K562 (cell line): ENCODE results near the gene PIK3R4. TPM values are rescaled to one million over a fixed set of nuclear protein-coding genes. Genes with fewer than 3 reads are reported as not detected.

Experiments
- CBX5 ChIP-seq: IDR thresholded peaks from 2 replicates; pipeline ENCODE4 v1.6.1; 2014; ENCODE audit warnings: low read depth, borderline replicate concordance
- CC2D1A ChIP-seq: fragments of 450-650 bp; IDR thresholded peaks from 2 replicates; pipeline ENCODE4 v1.6.1; 2017; ENCODE audit warnings: mild to moderate bottlenecking
- CEBPG ChIP-seq, 3 experiments: fragments of 200-800 bp in 1 of 3; sonication (Bioruptor generic) in 1 of 3; sonication (generic) in 1 of 3; formaldehyde crosslinking in 1 of 3; IDR thresholded peaks in 2 of 3; conservative IDR thresholded peaks in 1 of 3; 2 replicates each; pipeline versions ENCODE4 v1.6.1 to v1.8.0; 2016 to 2022; ENCODE audit warnings: missing compliant biosample characterization in 2 of 3, missing genetic modification characterization in 2 of 3, mild to moderate bottlenecking in 1 of 3, missing genetic modification reagents in 1 of 3
- FOS ChIP-seq: IDR thresholded peaks from 3 replicates; pipeline ENCODE4 v1.6.1; 2011; ENCODE audit not compliant: insufficient read length; ENCODE audit errors: extremely low read depth
- MTA1 ChIP-seq: fragments of 450-650 bp; IDR thresholded peaks from 2 replicates; pipeline ENCODE4 v1.6.1; 2017; ENCODE audit warnings: borderline replicate concordance
- MYBL2 ChIP-seq, 2 experiments: fragments of 450-650 bp in 1 of 2; sonication (generic) in 1 of 2; formaldehyde crosslinking in 1 of 2; IDR thresholded peaks; 2 replicates each; pipeline versions ENCODE4 v1.6.1 to v1.8.1; 2017 to 2022; ENCODE audit warnings: borderline replicate concordance in 1 of 2, inconsistent platforms in 1 of 2, low read depth in 1 of 2, mild to moderate bottlenecking in 1 of 2, missing genetic modification reagents in 1 of 2, moderate library complexity in 1 of 2
- NCOR1 ChIP-seq: fragments of 450-650 bp; IDR thresholded peaks from 2 replicates; pipeline ENCODE4 v1.6.1; 2016; ENCODE audit warnings: mild to moderate bottlenecking, moderate library complexity
- POLR2AphosphoS5 ChIP-seq: IDR thresholded peaks from 2 replicates; pipeline ENCODE4 v1.6.1; 2011; ENCODE audit warnings: mild to moderate bottlenecking, low read depth, low read length, moderate library complexity; ENCODE audit not compliant: control insufficient read depth, insufficient read depth
- XRCC3 ChIP-seq: fragments of 450-650 bp; IDR thresholded peaks from 2 replicates; pipeline ENCODE4 v1.6.1; 2017; ENCODE audit warnings: mild to moderate bottlenecking, moderate library complexity
- YY1 ChIP-seq, 3 experiments: IDR thresholded peaks; 2 replicates each; pipeline ENCODE4 v1.6.1; 2011; ENCODE audit warnings: low read length in 2 of 3, mild to moderate bottlenecking in 2 of 3, moderate library complexity in 2 of 3, borderline replicate concordance in 1 of 3, control low read depth in 1 of 3, low read depth in 1 of 3; ENCODE audit not compliant: insufficient read depth in 3 of 3, insufficient replicate concordance in 2 of 3, control insufficient read depth in 1 of 3, insufficient read length in 1 of 3; ENCODE audit errors: extremely low read depth in 1 of 3
- ZFPM2 ChIP-seq: fragments of 250-450 bp; sonication (Bioruptor Pico); IDR thresholded peaks from 2 replicates; pipeline ENCODE4 v1.5.1; 2022; ENCODE audit warnings: mild to moderate bottlenecking
- ZKSCAN3 ChIP-seq: fragments of 250-450 bp; sonication (Bioruptor Pico); IDR thresholded peaks from 2 replicates; pipeline ENCODE4 v1.4.0; 2020
- ZNF707 ChIP-seq: fragments of 250-450 bp; sonication (Bioruptor Pico); conservative IDR thresholded peaks from 2 replicates; pipeline ENCODE4 v1.8.0; 2022; ENCODE audit warnings: inconsistent platforms, mild to moderate bottlenecking, moderate library complexity
- ZNF778 ChIP-seq: fragments of 450-650 bp; formaldehyde crosslinking; IDR thresholded peaks from 2 replicates; pipeline ENCODE4 v1.4.0; 2020; ENCODE audit warnings: mild to moderate bottlenecking, moderate library complexity
- polyA plus RNA-seq, 8 experiments: library from polyadenylated mRNA; depleted of rRNA in 4 of 8; stranded (reverse) in 5 of 8; unstranded in 3 of 8; fragments of >200 nt; fragmentation: Nextera tagmentation in 2 of 8; fragmentation: Illumina TruSeq in 1 of 8; extraction: Ambion mirVana in 2 of 8; extraction: Trizol in 1 of 8; gene quantifications; 2 replicates each; pipeline versions ENCODE4 v1.2.1 to v1.2.3, GENCODE V29; 2011 to 2014; ENCODE audit warnings: inconsistent platforms in 1 of 8, missing spikeins in 1 of 8
- total RNA-seq, 7 experiments: library from RNA; depleted of rRNA in 6 of 7; stranded (reverse); fragments of >200 nt in 6 of 7; fragmentation: Illumina TruSeq in 2 of 7; extraction: Trizol in 2 of 7; gene quantifications; 2 replicates each; pipeline versions ENCODE4 v1.2.1 to v1.2.3, GENCODE V29; 2011 to 2021; ENCODE audit warnings: low replicate concordance in 1 of 7
- TF ChIP-seq, protein P1 (sequence below): fragments of 250-450 bp; sonication (Bioruptor Pico); IDR thresholded peaks from 2 replicates; pipeline ENCODE4 v1.4.0; 2020
- TF ChIP-seq, protein P2 (sequence below): sonication (generic); formaldehyde crosslinking; IDR thresholded peaks from 2 replicates; pipeline ENCODE4 v1.8.0; 2022; ENCODE audit warnings: missing genetic modification reagents, mild to moderate bottlenecking, moderate library complexity, borderline replicate concordance
- TF ChIP-seq, protein P3 (sequence below): fragments of 150-350 bp; conservative IDR thresholded peaks from 2 replicates; pipeline ENCODE4 v1.6.1; 2014; ENCODE audit warnings: low read length
- TF ChIP-seq, protein P4 (sequence below): sonication (generic); formaldehyde crosslinking; IDR thresholded peaks from 2 replicates; pipeline ENCODE4 v1.8.0; 2022; ENCODE audit warnings: mild to moderate bottlenecking, missing genetic modification reagents
- TF ChIP-seq, protein P5 (sequence below): fragments of 250-450 bp; sonication (Bioruptor Pico); IDR thresholded peaks from 2 replicates; pipeline ENCODE4 v1.6.1; 2021; ENCODE audit warnings: mild to moderate bottlenecking

Gene PIK3R4
- total and polyA plus RNA-seq, 9 of the 15 experiments (the other 6 are each of a cell fraction or from before 2014, with no cell fraction given), result 20.6 to 45.8 (median 26.0) TPM

DNA sequence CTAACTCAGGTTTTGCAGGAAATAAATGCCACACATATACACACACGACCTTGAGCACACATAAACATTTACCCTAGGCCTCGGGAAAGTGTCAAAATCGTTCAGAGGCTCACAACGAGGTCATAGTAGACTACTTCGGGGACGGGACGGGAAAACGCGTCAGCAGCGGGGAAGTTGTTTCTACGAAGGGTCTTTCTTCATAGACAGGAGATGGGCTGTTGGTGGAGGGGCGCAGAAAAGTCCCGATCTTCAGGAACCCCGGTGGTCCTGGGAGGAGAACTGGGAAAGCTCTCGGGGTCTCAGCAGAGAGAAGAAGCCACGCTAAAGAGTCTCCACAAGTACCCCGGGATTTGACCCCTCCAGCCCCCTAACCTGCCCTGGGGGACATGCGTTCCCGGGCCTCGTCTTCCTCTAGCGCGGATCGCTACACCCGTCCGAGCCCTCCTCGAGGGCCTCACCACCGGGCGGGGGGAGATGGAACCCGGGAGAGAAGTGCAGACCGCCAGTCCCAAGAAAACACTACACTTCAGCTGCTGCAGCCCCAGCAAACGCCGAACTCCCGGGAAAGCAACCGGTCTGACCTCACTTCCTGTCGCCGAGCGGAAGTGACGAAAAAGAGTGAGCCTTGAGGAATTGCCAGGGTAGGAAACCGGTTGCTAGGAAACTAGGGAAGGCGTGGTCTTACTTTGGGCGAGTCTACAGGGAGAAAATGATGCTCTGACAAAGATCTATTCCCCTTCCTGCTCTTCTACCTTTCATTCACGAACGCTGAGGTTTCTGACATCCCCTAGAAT is at the start of gene PIK3R4 (continued):
- TF ChIP-seq MTA1, result peak; percentile 95
- no peak for TF ChIP-seq ZNF778 (CRISPR knock-in tag)
- TF ChIP-seq, protein P1, sequence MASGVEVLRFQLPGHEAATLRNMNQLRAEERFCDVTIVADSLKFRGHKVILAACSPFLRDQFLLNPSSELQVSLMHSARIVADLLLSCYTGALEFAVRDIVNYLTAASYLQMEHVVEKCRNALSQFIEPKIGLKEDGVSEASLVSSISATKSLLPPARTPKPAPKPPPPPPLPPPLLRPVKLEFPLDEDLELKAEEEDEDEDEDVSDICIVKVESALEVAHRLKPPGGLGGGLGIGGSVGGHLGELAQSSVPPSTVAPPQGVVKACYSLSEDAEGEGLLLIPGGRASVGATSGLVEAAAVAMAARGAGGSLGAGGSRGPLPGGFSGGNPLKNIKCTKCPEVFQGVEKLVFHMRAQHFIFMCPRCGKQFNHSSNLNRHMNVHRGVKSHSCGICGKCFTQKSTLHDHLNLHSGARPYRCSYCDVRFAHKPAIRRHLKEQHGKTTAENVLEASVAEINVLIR (CRISPR knock-in tag), result peak; percentile 87
- TF ChIP-seq, protein P2, sequence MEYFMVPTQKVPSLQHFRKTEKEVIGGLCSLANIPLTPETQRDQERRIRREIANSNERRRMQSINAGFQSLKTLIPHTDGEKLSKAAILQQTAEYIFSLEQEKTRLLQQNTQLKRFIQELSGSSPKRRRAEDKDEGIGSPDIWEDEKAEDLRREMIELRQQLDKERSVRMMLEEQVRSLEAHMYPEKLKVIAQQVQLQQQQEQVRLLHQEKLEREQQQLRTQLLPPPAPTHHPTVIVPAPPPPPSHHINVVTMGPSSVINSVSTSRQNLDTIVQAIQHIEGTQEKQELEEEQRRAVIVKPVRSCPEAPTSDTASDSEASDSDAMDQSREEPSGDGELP, result peak; percentile 67; the same call in 1 of the 2 replicates
- TF ChIP-seq XRCC3, result no peak
- TF ChIP-seq ZFPM2 (CRISPR knock-in tag), result no peak
- TF ChIP-seq MYBL2 (IDR thresholded peaks at IDR 0.05; ENCODE audit: low read depth), result no peak
- no peak for TF ChIP-seq MYBL2 (CRISPR knock-in tag; IDR thresholded peaks at IDR 0.05; ENCODE audit: borderline replicate concordance)
- TF ChIP-seq, protein P3, sequence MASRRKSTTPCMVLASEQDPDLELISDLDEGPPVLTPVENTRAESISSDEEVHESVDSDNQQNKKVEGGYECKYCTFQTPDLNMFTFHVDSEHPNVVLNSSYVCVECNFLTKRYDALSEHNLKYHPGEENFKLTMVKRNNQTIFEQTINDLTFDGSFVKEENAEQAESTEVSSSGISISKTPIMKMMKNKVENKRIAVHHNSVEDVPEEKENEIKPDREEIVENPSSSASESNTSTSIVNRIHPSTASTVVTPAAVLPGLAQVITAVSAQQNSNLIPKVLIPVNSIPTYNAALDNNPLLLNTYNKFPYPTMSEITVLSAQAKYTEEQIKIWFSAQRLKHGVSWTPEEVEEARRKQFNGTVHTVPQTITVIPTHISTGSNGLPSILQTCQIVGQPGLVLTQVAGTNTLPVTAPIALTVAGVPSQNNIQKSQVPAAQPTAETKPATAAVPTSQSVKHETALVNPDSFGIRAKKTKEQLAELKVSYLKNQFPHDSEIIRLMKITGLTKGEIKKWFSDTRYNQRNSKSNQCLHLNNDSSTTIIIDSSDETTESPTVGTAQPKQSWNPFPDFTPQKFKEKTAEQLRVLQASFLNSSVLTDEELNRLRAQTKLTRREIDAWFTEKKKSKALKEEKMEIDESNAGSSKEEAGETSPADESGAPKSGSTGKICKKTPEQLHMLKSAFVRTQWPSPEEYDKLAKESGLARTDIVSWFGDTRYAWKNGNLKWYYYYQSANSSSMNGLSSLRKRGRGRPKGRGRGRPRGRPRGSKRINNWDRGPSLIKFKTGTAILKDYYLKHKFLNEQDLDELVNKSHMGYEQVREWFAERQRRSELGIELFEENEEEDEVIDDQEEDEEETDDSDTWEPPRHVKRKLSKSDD, result no peak
- TF ChIP-seq ZKSCAN3 (CRISPR knock-in tag), result no peak
- peak in 1 of 3 experiments; percentile 12 for TF ChIP-seq YY1 (IDR thresholded peaks at IDR 0.05; ENCODE audit: borderline replicate concordance in 1 of 3, control insufficient read depth in 1 of 3, extremely low read depth in 1 of 3, insufficient read depth in 3 of 3, insufficient read length in 1 of 3, insufficient replicate concordance in 2 of 3, low read depth in 1 of 3, low read length in 2 of 3)
- peak; percentile 79 for TF ChIP-seq POLR2AphosphoS5
- TF ChIP-seq NCOR1, result no peak
- TF ChIP-seq FOS, result no peak
- TF ChIP-seq, protein P4, sequence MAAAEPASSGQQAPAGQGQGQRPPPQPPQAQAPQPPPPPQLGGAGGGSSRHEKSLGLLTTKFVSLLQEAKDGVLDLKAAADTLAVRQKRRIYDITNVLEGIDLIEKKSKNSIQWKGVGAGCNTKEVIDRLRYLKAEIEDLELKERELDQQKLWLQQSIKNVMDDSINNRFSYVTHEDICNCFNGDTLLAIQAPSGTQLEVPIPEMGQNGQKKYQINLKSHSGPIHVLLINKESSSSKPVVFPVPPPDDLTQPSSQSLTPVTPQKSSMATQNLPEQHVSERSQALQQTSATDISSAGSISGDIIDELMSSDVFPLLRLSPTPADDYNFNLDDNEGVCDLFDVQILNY, result no peak
- TF ChIP-seq ZNF707 (CRISPR knock-in tag), result no peak
- TF ChIP-seq CEBPG (CRISPR knock-in tag; IDR thresholded peaks at IDR 0.05), result no peak
- no peak for TF ChIP-seq CEBPG (tag; conservative IDR thresholded peaks at IDR 0.05 in 1 of 2, IDR thresholded peaks at IDR 0.05 in 1 of 2)
- no peak for TF ChIP-seq CC2D1A
- TF ChIP-seq, protein P5, sequence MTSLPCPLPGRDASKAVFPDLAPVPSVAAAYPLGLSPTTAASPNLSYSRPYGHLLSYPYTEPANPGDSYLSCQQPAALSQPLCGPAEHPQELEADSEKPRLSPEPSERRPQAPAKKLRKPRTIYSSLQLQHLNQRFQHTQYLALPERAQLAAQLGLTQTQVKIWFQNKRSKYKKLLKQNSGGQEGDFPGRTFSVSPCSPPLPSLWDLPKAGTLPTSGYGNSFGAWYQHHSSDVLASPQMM (CRISPR knock-in tag), result no peak
- TF ChIP-seq CBX5, result no peak
